IMR-90 (cell line): ENCODE measurements around the gene CADM2. TPM values are rescaled to one million over a fixed set of nuclear protein-coding genes. Genes with fewer than 3 reads are reported as not detected.

Experiments
- ATAC-seq: fragments of 200-7000 bp; cut with Tn5 transposase; 2 replicates; pipeline ENCODE4 v1.9.1; 2020; ENCODE audit warnings: low read depth, mild to moderate bottlenecking, moderate library complexity
- BruUV-seq: library from RNA; stranded (reverse); fragments of 400-500 nt; replicated peaks from 2 replicates; lab custom pipeline; 2021; lab: Mats Ljungman, UMichigan
- CTCF ChIA-PET: fragments of 300-600 bp; formaldehyde crosslinking; extraction: SDS; loops from one replicate; lab custom pipeline; 2021; ENCODE audit warnings: antibody characterized with exemption; lab: Yijun Ruan, JAX
- POLR2A ChIA-PET: fragments of 300-600 bp; sonication (Branson Sonifier 250); formaldehyde crosslinking; loops from one replicate; lab custom pipeline; 2022; ENCODE audit warnings: antibody characterized with exemption; ENCODE audit not compliant: unreplicated experiment; lab: Charles Lee
- DNase-seq: peaks from one replicate; pipeline ENCODE4 v3.0.0; 2013
- H2AFZ ChIP-seq: replicated peaks from 2 replicates; pipeline ENCODE3; 2013; ENCODE audit warnings: low read length, mild to moderate bottlenecking; ENCODE audit not compliant: poor library complexity
- H2AK5ac ChIP-seq: 2 replicates; pipeline ENCODE4 v1.6.1; 2013; ENCODE audit warnings: low read depth, low read length, inconsistent platforms
- H2AK9ac ChIP-seq: replicated peaks from 2 replicates; pipeline ENCODE3; 2013; ENCODE audit warnings: mild to moderate bottlenecking, low read depth, low read length, moderate library complexity; ENCODE audit not compliant: poor library complexity
- H2BK120ac ChIP-seq: 2 replicates; pipeline ENCODE4 v1.6.1; 2013; ENCODE audit warnings: low read depth, low read length, inconsistent platforms
- H2BK15ac ChIP-seq: 3 replicates; pipeline ENCODE4 v1.6.1; 2013; ENCODE audit warnings: low read depth, low read length, inconsistent platforms
- H2BK20ac ChIP-seq: 2 replicates; pipeline ENCODE4 v1.6.1; 2013; ENCODE audit warnings: low read depth, mild to moderate bottlenecking, inconsistent platforms, low read length, moderate library complexity
- H2BK5ac ChIP-seq: 2 replicates; pipeline ENCODE4 v1.6.1; 2013; ENCODE audit warnings: mild to moderate bottlenecking, low read depth, low read length, inconsistent platforms; ENCODE audit not compliant: poor library complexity, severe bottlenecking
- H3K14ac ChIP-seq: replicated peaks from 2 replicates; pipeline ENCODE4 v1.6.1; 2013; ENCODE audit warnings: low read depth, low read length, inconsistent platforms
- H3K18ac ChIP-seq: 2 replicates; pipeline ENCODE4 v1.6.1; 2013; ENCODE audit warnings: low read depth, low read length, control low read depth
- H3K23ac ChIP-seq: 2 replicates; pipeline ENCODE4 v1.6.1; 2013; ENCODE audit warnings: low read depth, low read length, inconsistent platforms
- H3K27ac ChIP-seq: 2 replicates; pipeline ENCODE4 v1.5.1; 2013; ENCODE audit warnings: mild to moderate bottlenecking, control low read depth, low read length; ENCODE audit not compliant: insufficient read depth
- H3K27me3 ChIP-seq: 2 replicates; pipeline ENCODE4 v1.6.1; 2013; ENCODE audit warnings: low read length; ENCODE audit not compliant: control insufficient read depth, insufficient read depth
- H3K36me3 ChIP-seq: 2 replicates; pipeline ENCODE4 v1.6.1; 2013; ENCODE audit warnings: low read length, mixed read lengths; ENCODE audit not compliant: control insufficient read depth, insufficient read depth
- H3K4ac ChIP-seq: 2 replicates; pipeline ENCODE4 v1.6.1; 2013; ENCODE audit warnings: low read depth, low read length, inconsistent platforms
- H3K4me1 ChIP-seq: 2 replicates; pipeline ENCODE4 v1.6.1; 2013; ENCODE audit warnings: low read length, mixed read lengths; ENCODE audit not compliant: control insufficient read depth, insufficient read depth
- H3K4me2 ChIP-seq: 2 replicates; pipeline ENCODE4 v1.6.1; 2013; ENCODE audit warnings: low read depth, mild to moderate bottlenecking, control low read depth, low read length, moderate library complexity
- H3K4me3 ChIP-seq: 2 replicates; pipeline ENCODE4 v1.5.1; 2013; ENCODE audit warnings: low read depth, mild to moderate bottlenecking, control low read depth, low read length, moderate library complexity; ENCODE audit not compliant: insufficient read depth
- H3K56ac ChIP-seq: 2 replicates; pipeline ENCODE4 v1.6.1; 2013; ENCODE audit warnings: low read length, inconsistent platforms; ENCODE audit not compliant: insufficient read depth; ENCODE audit errors: extremely low read depth
- H3K79me1 ChIP-seq, 2 experiments: 2 replicates each; pipeline ENCODE4 v1.6.1; 2013; ENCODE audit warnings: low read length in 2 of 2, inconsistent platforms in 1 of 2, low read depth in 1 of 2
- H3K9ac ChIP-seq: 2 replicates; pipeline ENCODE4 v1.6.1; 2013; ENCODE audit warnings: low read depth, low read length, control low read depth
- H3K9me1 ChIP-seq: 2 replicates; pipeline ENCODE4 v1.6.1; 2013; ENCODE audit warnings: low read length, inconsistent platforms; ENCODE audit not compliant: insufficient read depth
- H3K9me3 ChIP-seq: 2 replicates; pipeline ENCODE4 v1.6.1; 2013; ENCODE audit warnings: low read length; ENCODE audit not compliant: control insufficient read depth, insufficient read depth
- H4K20me1 ChIP-seq: 2 replicates; pipeline ENCODE4 v1.6.1; 2013; ENCODE audit warnings: low read length, inconsistent platforms; ENCODE audit not compliant: insufficient read depth
- H4K5ac ChIP-seq: 2 replicates; pipeline ENCODE4 v1.6.1; 2013; ENCODE audit warnings: mild to moderate bottlenecking, low read depth, low read length, control low read depth
- H4K8ac ChIP-seq, 2 experiments: 2 replicates each; pipeline ENCODE4 v1.6.1; 2013; ENCODE audit warnings: low read depth in 2 of 2, low read length in 2 of 2, control low read depth in 1 of 2, inconsistent platforms in 1 of 2
- H4K91ac ChIP-seq: 2 replicates; pipeline ENCODE4 v1.6.1; 2013; ENCODE audit warnings: low read depth, low read length, inconsistent platforms; ENCODE audit not compliant: insufficient read depth
- BHLHE40 ChIP-seq: fragments of 150-350 bp; IDR thresholded peaks from 2 replicates; pipeline ENCODE4 v1.6.1; 2016; ENCODE audit warnings: mild to moderate bottlenecking, low read depth, low read length
- CEBPB ChIP-seq: IDR thresholded peaks from 2 replicates; pipeline ENCODE4 v1.6.1; 2012; ENCODE audit warnings: low read depth, low read length, improper control_type of control experiment
- CHD1 ChIP-seq: IDR thresholded peaks from 2 replicates; pipeline ENCODE4 v1.6.1; 2012; ENCODE audit warnings: low read depth, low read length, improper control_type of control experiment
- FOS ChIP-seq: fragments of 150-350 bp; IDR thresholded peaks from 2 replicates; pipeline ENCODE4 v1.6.1; 2016; ENCODE audit warnings: low read depth, low read length
- MAFK ChIP-seq: IDR thresholded peaks from 2 replicates; pipeline ENCODE4 v1.6.1; 2012; ENCODE audit warnings: low read depth, low read length, improper control_type of control experiment
- MAZ ChIP-seq: IDR thresholded peaks from 2 replicates; pipeline ENCODE4 v1.6.1; 2012; ENCODE audit warnings: low read depth, mild to moderate bottlenecking, low read length, improper control_type of control experiment, moderate library complexity, borderline replicate concordance
- MXI1 ChIP-seq: IDR thresholded peaks from 2 replicates; pipeline ENCODE4 v1.6.1; 2012; ENCODE audit warnings: low read depth, mild to moderate bottlenecking, low read length, moderate library complexity, borderline replicate concordance
- NFE2L2 ChIP-seq: fragments of 150-350 bp; IDR thresholded peaks from 2 replicates; pipeline ENCODE4 v1.6.1; 2016; ENCODE audit warnings: low read depth, mild to moderate bottlenecking, low read length
- POLR2A ChIP-seq: IDR thresholded peaks from 2 replicates; pipeline ENCODE4 v1.6.1; 2012; ENCODE audit warnings: mild to moderate bottlenecking, low read depth, low read length
- RAD21 ChIP-seq: IDR thresholded peaks from 2 replicates; pipeline ENCODE4 v1.6.1; 2012; ENCODE audit warnings: low read length, improper control_type of control experiment
- RCOR1 ChIP-seq: IDR thresholded peaks from 2 replicates; pipeline ENCODE4 v1.6.1; 2012; ENCODE audit warnings: mild to moderate bottlenecking, low read length, improper control_type of control experiment; ENCODE audit not compliant: insufficient replicate concordance
- RFX5 ChIP-seq: IDR thresholded peaks from 2 replicates; pipeline ENCODE4 v1.8.0; 2012; ENCODE audit warnings: low read depth, mild to moderate bottlenecking, low read length, moderate library complexity
- SMC3 ChIP-seq: fragments of 150-350 bp; IDR thresholded peaks from 2 replicates; pipeline ENCODE4 v1.6.1; 2016; ENCODE audit warnings: low read depth, mild to moderate bottlenecking, antibody characterized with exemption, low read length, moderate library complexity
- dilution Hi-C: fragments of 300-500 bp; cut with HindIII; formaldehyde crosslinking; loops from one replicate; pipeline ENCODE4 v1.14.3; 2018; ENCODE audit warnings: low sequenced_read_pairs; ENCODE audit not compliant: unreplicated experiment
- in situ Hi-C: fragments of 300-500 bp; cut with MboI; formaldehyde crosslinking; loops from 3 replicates; pipeline ENCODE4 v1.14.3; 2019; ENCODE audit warnings: low sequenced_read_pairs, inconsistent platforms, mixed read lengths
- intact Hi-C: fragments of 100-400 bp; cut with micrococcal nuclease; formaldehyde crosslinking; loops from 2 replicates; pipeline ENCODE4 v1.10.0; 2022
- polyA plus RNA-seq, 3 experiments: library from polyadenylated mRNA; depleted of rRNA; stranded (reverse); fragments of >200 nt; gene quantifications; 2 replicates each; pipeline ENCODE4 v1.2.3, GENCODE V29; 2012; ENCODE audit warnings: low replicate concordance in 1 of 3
- total RNA-seq: library from RNA; depleted of rRNA; stranded (reverse); fragments of >200 nt; gene quantifications from 2 replicates; pipeline ENCODE4 v1.2.3, GENCODE V29; 2012
- TF ChIP-seq, protein P1 (sequence below): fragments of 150-350 bp; IDR thresholded peaks from 2 replicates; pipeline ENCODE4 v1.6.1; 2017; ENCODE audit warnings: mild to moderate bottlenecking, antibody characterized with exemption, low read length, low read depth
- TF ChIP-seq, protein P2 (sequence below): conservative IDR thresholded peaks from 2 replicates; pipeline ENCODE4 v1.5.1; 2012; ENCODE audit warnings: mild to moderate bottlenecking, low read depth, low read length, improper control_type of control experiment
- TF ChIP-seq, protein P3 (sequence below): fragments of 150-350 bp; IDR thresholded peaks from 2 replicates; pipeline ENCODE4 v1.6.1; 2016; ENCODE audit warnings: low read depth, mild to moderate bottlenecking, low read length, moderate library complexity, borderline replicate concordance

Gene CADM2
- total and polyA plus RNA-seq, 2 of the 4 experiments (the other 2 are of a cell fraction), result not detected

DNA sequence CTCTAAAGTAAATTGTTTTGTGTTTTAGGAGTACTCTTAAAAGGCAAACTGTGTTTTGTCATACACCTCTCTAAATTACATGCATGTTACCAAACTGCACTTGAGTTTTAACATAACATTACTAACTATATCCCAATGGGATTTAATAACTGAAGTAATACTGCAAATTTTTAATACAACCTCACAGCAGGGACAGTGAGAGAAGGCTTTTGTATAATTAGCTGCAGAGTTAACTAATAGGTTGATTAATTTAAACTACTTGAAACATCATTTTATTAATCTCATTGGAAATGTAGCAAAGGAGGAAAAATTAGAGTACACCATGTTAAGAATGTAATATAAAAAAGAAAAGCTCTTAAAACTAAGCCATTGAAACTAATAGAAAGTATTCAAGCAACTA is 417.3 kb downstream of the CADM2 start:
- Histone ChIP-seq H3K4me2 (no peak overlapping the region), H3K14ac (no peak overlapping the region), H3K9me3 (no peaks in the 10 kb centered on the region), H3K79me1 (no peaks in the 10 kb centered on the region), H3K27me3 (no peaks in the 10 kb centered on the region), H2BK5ac (no peak overlapping the region), H3K9me1 (no peaks in the 10 kb centered on the region), H3K27ac (no peak overlapping the region), H3K4me3 (no peak overlapping the region), H3K9ac (no peak overlapping the region), H3K18ac (no peak overlapping the region), H4K8ac (no peak overlapping the region), H4K20me1 (no peaks in the 10 kb centered on the region), H2AFZ (no peak overlapping the region), H3K4me1 (no peaks in the 10 kb centered on the region), H2BK120ac (no peak overlapping the region), H2AK5ac (no peak overlapping the region), H2AK9ac (no peak overlapping the region), H3K4ac (no peak overlapping the region), H3K56ac (no peak overlapping the region), H2BK20ac (no peak overlapping the region), H4K5ac (no peak overlapping the region), H3K36me3 (no peaks in the 10 kb centered on the region), H4K91ac (no peak overlapping the region), H3K23ac (no peak overlapping the region), H2BK15ac (no peak overlapping the region)
- in situ Hi-C loops, result no loop called here
- CTCF ChIA-PET, result no interaction called here
- POLR2A ChIA-PET, result interaction anchor here (0.6 kb wide), 1 partner anchor 354 kb away, joined by 7 read pairs; no protein-coding TSS in a partner anchor
- dilution Hi-C loops, result no loop called here
- DNase-seq (no peak), ATAC-seq (no peak)
- intact Hi-C loops, result no loop called here
- BruUV-seq, result no TSS peak
- TF ChIP-seq NFE2L2 (no peak), CHD1 (no peak), RCOR1 (no peak), FOS (no peak), CEBPB (no peak), SMC3 (no peak), MAZ (no peak), MXI1 (no peak), POLR2A (no peak), MAFK (no peak), RAD21 (no peak), BHLHE40 (no peak), RFX5 (no peak)
- TF ChIP-seq, protein P1, sequence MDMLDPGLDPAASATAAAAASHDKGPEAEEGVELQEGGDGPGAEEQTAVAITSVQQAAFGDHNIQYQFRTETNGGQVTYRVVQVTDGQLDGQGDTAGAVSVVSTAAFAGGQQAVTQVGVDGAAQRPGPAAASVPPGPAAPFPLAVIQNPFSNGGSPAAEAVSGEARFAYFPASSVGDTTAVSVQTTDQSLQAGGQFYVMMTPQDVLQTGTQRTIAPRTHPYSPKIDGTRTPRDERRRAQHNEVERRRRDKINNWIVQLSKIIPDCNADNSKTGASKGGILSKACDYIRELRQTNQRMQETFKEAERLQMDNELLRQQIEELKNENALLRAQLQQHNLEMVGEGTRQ, result no peak
- TF ChIP-seq, protein P2, sequence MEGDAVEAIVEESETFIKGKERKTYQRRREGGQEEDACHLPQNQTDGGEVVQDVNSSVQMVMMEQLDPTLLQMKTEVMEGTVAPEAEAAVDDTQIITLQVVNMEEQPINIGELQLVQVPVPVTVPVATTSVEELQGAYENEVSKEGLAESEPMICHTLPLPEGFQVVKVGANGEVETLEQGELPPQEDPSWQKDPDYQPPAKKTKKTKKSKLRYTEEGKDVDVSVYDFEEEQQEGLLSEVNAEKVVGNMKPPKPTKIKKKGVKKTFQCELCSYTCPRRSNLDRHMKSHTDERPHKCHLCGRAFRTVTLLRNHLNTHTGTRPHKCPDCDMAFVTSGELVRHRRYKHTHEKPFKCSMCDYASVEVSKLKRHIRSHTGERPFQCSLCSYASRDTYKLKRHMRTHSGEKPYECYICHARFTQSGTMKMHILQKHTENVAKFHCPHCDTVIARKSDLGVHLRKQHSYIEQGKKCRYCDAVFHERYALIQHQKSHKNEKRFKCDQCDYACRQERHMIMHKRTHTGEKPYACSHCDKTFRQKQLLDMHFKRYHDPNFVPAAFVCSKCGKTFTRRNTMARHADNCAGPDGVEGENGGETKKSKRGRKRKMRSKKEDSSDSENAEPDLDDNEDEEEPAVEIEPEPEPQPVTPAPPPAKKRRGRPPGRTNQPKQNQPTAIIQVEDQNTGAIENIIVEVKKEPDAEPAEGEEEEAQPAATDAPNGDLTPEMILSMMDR, result no peak
- TF ChIP-seq, protein P3, sequence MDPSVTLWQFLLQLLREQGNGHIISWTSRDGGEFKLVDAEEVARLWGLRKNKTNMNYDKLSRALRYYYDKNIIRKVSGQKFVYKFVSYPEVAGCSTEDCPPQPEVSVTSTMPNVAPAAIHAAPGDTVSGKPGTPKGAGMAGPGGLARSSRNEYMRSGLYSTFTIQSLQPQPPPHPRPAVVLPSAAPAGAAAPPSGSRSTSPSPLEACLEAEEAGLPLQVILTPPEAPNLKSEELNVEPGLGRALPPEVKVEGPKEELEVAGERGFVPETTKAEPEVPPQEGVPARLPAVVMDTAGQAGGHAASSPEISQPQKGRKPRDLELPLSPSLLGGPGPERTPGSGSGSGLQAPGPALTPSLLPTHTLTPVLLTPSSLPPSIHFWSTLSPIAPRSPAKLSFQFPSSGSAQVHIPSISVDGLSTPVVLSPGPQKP, result no peak
